CD4-positive, alpha-beta T cell treated with Interleukin-6 for 4 hours (primary cell): ENCODE data around the gene PAQR7.
A peak's percentile ranks its signal among the peaks of the same experiment; 100 is the strongest.

Experiments used
- DNase-seq: peaks from one replicate; pipeline ENCODE4 v3.0.0-alpha.2; 2020; ENCODE audit warnings: mixed read lengths

Gene PAQR7

GRCh38 chr1:25900219-25900618, 24.7 kb upstream of the PAQR7 start:
- DNase-seq: no peak

- no peak for DNase-seq
Measured at GRCh38 chr1:25899792-25900191, 24.3 kb upstream of the PAQR7 start.

GRCh38 chr1:25898223-25899015, 22.9 kb upstream of the PAQR7 start:
- no peak for DNase-seq

GRCh38 chr1:25897754-25898153, 22.2 kb upstream of the PAQR7 start:
- no peak for DNase-seq

- DNase-seq: no peak
Measured at GRCh38 chr1:25896266-25896665, 20.8 kb upstream of the PAQR7 start.

GRCh38 chr1:25895365-25895990, 20.0 kb upstream of the PAQR7 start:
- DNase-seq: peak; percentile 93

- no peak for DNase-seq
Measured at GRCh38 chr1:25893116-25893515, 17.6 kb upstream of the PAQR7 start.

GRCh38 chr1:25891606-25892005, 16.1 kb upstream of the PAQR7 start:
- DNase-seq: no peak

GRCh38 chr1:25890239-25891034, 14.9 kb upstream of the PAQR7 start:
- no peak for DNase-seq

- no peak for DNase-seq
Measured at GRCh38 chr1:25889470-25889869, 14.0 kb upstream of the PAQR7 start.

- no peak for DNase-seq
Measured at GRCh38 chr1:25888426-25888987, 13.0 kb upstream of the PAQR7 start.

GRCh38 chr1:25885602-25886001, 10.1 kb upstream of the PAQR7 start:
- DNase-seq: no peak

GRCh38 chr1:25881266-25881665, 5.8 kb upstream of the PAQR7 start:
- DNase-seq: no peak

- DNase-seq: no peak
Measured at GRCh38 chr1:25880518-25880917, 5.0 kb upstream of the PAQR7 start.

GRCh38 chr1:25879675-25880074, 4.2 kb upstream of the PAQR7 start:
- no peak for DNase-seq

- DNase-seq: no peak
Measured at GRCh38 chr1:25878690-25879089, 3.2 kb upstream of the PAQR7 start.

GRCh38 chr1:25877155-25877554, 1.6 kb upstream of the PAQR7 start:
- DNase-seq: no peak

GRCh38 chr1:25876693-25877077, 1.2 kb upstream of the PAQR7 start:
- DNase-seq: no peak

- no peak for DNase-seq
Measured at GRCh38 chr1:25875856-25876692, 566 bp upstream of the PAQR7 start.

- no peak for DNase-seq
Measured at GRCh38 chr1:25874635-25875153, 814 bp downstream of the PAQR7 start.

GRCh38 chr1:25874209-25874608, 1.3 kb downstream of the PAQR7 start:
- DNase-seq: no peak

- no peak for DNase-seq
Measured at GRCh38 chr1:25873120-25873519, 2.4 kb downstream of the PAQR7 start.
